Prostate gland (tissue), 2 donors: ENCODE results near the gene KLF9.

Source experiments
- CTCF ChIP-seq, 4 experiments: fragments of 200-600 bp in 2 of 4; fragments of 450-650 bp in 2 of 4; sonication (generic) in 2 of 4; IDR thresholded peaks; 1 replicate in 3 of 4; 2 replicates in 1 of 4; pipeline ENCODE4 v1.5.1; 2016 to 2019; ENCODE audit warnings: antibody characterized with exemption in 4 of 4, mild to moderate bottlenecking in 2 of 4, moderate library complexity in 2 of 4
- POLR2A ChIP-seq: fragments of 450-650 bp; IDR thresholded peaks from one replicate; pipeline ENCODE4 v1.6.1; 2016; ENCODE audit warnings: antibody characterized with exemption, mild to moderate bottlenecking
- POLR2AphosphoS5 ChIP-seq: sonication (generic); formaldehyde crosslinking; IDR thresholded peaks from one replicate; pipeline ENCODE4 v1.6.1; 2017; ENCODE audit warnings: antibody characterized with exemption

GRCh38 chr9:70425192-70425591 lies 10.7 kb upstream of the KLF9 start:
- TF ChIP-seq CTCF (IDR thresholded peaks at IDR 0.05) (no peak), POLR2A (no peak), POLR2AphosphoS5 (no peak)
